Dendritic cell treated with granulocyte-macrophage colony-stimulating factor and Interleukin-4, amounts not matched to agents 40 ng/mL and 50 ng/mL, for 4 days (primary cell): ENCODE measurements around the gene KAT7.

Experiments used
- H3K27ac Mint-ChIP-seq: one replicate; pipeline ENCODE4 v1.8.0; 2022; ENCODE audit warnings: mild to moderate bottlenecking, mixed read lengths
- H3K27me3 Mint-ChIP-seq: one replicate; pipeline ENCODE4 v1.8.0; 2022; ENCODE audit warnings: mild to moderate bottlenecking, mixed read lengths
- H3K36me3 Mint-ChIP-seq: one replicate; pipeline ENCODE4 v1.8.0; 2022; ENCODE audit warnings: low read depth, mixed read lengths
- H3K4me1 Mint-ChIP-seq: one replicate; pipeline ENCODE4 v1.8.0; 2022; ENCODE audit warnings: low read depth, mixed read lengths
- H3K4me3 Mint-ChIP-seq: one replicate; pipeline ENCODE4 v1.8.0; 2022; ENCODE audit warnings: mild to moderate bottlenecking, moderate library complexity, mixed read lengths
- H3K9me3 Mint-ChIP-seq: one replicate; pipeline ENCODE4 v1.8.0; 2022; ENCODE audit warnings: mixed read lengths
- intact Hi-C: fragments of 100-400 bp; cut with micrococcal nuclease; formaldehyde crosslinking; loops from one replicate; pipeline ENCODE4 v1.15.0; 2022

Gene KAT7

DNA sequence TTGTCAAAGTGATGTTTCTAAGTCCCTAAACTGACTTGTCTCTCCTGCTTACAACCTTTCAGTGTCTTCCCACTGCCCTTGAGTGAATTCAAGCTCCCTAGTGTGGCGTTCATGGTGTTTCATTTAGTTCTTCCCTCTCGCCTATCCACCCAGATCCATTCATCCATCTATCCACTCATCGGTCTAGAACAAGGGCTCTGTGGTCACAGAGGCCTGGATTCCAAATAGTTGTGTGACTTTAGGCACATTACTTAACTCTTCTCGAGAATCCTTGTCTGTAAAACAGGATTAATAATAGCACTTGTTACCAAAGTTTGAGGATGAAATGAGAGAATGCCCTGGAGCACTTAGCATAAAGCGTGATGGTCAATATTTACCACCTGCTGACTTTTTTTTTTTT, 60.3 kb downstream of the KAT7 start:
- no peak overlapping the region for H3K27ac Mint-ChIP-seq
- no peaks in the 10 kb centered on the region for H3K9me3 Mint-ChIP-seq
- intact Hi-C loops, result no loop called here
- peaks cover 35% of the 10 kb centered on the region for H3K27me3 Mint-ChIP-seq
- H3K4me1 Mint-ChIP-seq, result peaks cover 37% of the 10 kb centered on the region
- H3K4me3 Mint-ChIP-seq, result no peak overlapping the region
- H3K36me3 Mint-ChIP-seq, result peaks cover 43% of the 10 kb centered on the region

DNA sequence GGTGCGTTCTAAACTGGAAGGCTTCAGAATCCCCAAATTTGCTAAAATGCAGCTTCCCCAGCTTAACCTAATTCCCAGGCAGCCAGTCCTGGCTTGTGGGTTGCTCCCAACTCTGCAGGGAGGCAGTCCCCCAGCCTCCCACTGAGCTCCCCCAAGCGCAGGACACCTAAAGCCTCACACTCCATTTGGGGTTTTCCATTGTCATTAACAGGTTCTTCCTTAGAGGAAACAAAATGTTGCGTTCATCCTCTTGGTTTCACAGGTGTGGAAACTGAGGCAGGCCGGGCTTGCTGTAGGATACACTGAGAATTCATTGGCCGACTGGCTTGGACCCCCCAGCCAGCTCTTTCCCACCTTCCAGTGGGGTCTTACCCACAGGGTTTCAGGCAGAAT, 61.7 kb downstream of the KAT7 start:
- Mint-ChIP-seq H3K4me1 (peaks cover 22% of the 10 kb centered on the region), H3K27me3 (peaks cover 44% of the 10 kb centered on the region), H3K36me3 (peaks cover 35% of the 10 kb centered on the region), H3K4me3 (no peak overlapping the region), H3K9me3 (no peaks in the 10 kb centered on the region), H3K27ac (no peak overlapping the region)
- intact Hi-C loops, result loop anchor here (5.0 kb wide), 2 partner anchors 143 to 283 kb away; partner anchors contain the start of gene SLC35B1

DNA sequence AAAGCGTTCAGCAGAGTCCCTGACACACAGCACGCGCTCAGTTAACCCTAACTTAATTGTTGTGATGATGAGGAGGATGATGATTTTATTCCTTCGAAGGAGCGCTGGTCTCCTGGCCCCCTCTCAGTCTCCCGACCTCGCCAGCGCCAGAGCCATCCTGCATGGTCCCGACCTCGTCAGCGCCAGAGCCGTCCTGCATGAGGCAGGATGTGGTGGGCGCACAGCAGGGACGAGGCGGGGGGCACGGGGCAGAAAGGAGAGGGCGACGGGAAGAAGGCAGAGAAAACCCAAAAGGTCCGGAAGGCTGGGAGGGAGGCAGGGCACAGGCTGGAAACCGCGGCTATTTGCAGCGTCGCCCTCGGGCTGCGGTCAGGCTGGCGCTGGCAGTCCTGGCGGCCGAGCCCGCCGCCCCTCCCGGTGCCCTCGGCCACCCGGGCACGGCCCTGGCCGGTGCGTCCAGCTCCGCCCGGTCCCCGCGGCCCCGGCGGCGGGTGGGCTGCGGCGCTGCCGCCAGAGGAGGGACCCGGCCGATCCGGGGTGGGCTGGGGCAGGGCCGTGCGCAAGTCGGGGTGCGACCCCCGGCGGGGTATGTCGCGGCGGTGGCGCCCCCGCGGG, 62.4 kb downstream of the KAT7 start:
- Mint-ChIP-seq H3K9me3 (no peaks in the 10 kb centered on the region), H3K27ac (peak overlapping the region; percentile 80), H3K4me1 (peaks cover 18% of the 10 kb centered on the region), H3K36me3 (peaks cover 29% of the 10 kb centered on the region), H3K4me3 (peak overlapping the region; percentile 76), H3K27me3 (peaks cover 46% of the 10 kb centered on the region)
- intact Hi-C loops, result loop anchor here (5.0 kb wide), 2 partner anchors 144 to 284 kb away; partner anchors contain the start of gene SLC35B1

DNA sequence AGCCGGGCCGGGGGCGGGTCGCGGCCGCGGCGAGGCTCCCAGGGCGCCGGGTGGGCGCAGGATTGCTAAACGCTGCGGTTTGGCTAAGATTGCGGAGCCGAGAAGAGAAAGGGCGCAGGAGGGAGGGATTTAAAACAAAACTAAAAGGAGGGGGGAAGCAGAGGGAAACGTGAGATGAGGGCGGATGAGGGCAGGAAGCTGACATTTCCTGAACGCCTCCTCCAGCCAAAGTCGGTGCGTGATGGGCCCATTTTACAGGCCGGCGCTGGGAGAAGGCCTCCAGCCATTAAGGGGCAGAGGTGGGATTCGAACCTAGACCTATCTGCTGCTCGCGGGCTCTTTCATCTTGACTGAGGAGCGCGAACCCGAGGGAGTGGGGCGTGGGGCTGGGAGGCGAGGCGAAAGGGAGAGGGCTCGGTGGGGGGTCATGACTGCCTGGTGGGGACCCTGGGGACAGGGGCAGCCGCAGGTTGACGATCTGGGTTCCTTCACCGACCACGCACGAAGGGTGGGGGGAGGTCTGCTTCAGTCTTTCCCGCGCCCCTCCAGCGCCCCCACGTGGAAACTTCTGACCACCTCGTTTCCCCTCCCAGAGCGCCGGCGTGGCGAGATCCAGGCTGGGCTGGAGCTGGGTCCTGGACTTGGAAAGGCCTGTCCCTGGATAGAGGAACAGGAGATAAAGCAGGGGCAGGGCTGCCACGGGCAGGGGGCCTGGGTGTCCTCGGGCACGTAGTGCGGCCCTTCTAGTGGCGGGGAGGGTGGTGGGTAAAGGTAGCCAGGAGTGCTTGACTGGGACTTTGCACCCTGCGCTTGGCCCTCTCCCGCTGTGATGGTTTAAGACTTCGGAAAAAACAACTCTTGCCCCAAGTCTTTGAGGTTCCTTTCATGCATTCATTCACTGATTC, 63.2 kb downstream of the KAT7 start:
- Mint-ChIP-seq H3K27ac (peak overlapping the region; percentile 80), H3K4me3 (peak overlapping the region; percentile 83), H3K27me3 (peaks cover 46% of the 10 kb centered on the region), H3K9me3 (no peaks in the 10 kb centered on the region), H3K4me1 (peaks cover 18% of the 10 kb centered on the region), H3K36me3 (peaks cover 21% of the 10 kb centered on the region)
- intact Hi-C loops, result loop anchor here (5.0 kb wide), 2 partner anchors 144 to 284 kb away; partner anchors contain the start of gene SLC35B1

DNA sequence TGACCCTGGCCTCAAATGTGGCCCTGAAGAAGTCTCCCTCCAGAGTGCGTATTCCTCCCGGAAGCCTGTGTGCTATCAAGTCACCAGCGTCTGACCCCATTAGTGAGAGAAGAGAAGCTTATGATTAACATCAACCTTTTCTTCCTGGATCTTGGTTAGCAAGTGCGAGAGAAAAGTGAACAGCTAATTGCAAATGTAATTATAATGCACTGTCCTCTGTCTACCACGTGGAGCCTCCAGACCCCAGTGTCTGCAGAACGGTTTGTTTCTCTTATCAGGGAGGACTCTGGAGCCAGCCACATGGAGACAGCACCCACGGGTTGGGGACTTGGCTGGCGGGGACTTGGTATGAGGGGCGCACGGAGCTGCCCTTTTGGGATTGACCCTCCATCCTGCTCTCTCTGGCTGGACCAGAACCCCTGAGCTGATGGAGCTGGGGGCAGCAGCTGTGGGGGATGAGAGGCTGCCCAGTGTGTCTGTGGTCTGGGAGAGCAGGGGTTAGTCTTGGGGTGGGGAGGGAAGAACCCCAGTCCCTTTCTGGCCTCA, 65.1 kb downstream of the KAT7 start:
- Mint-ChIP-seq H3K9me3 (no peaks in the 10 kb centered on the region), H3K27ac (no peak overlapping the region), H3K4me1 (peaks cover 22% of the 10 kb centered on the region), H3K27me3 (peaks cover 46% of the 10 kb centered on the region), H3K4me3 (no peak overlapping the region), H3K36me3 (peaks cover 2% of the 10 kb centered on the region)
- intact Hi-C loops, result loop anchor here (5.0 kb wide), 2 partner anchors 146 to 286 kb away; partner anchors contain the start of gene SLC35B1

DNA sequence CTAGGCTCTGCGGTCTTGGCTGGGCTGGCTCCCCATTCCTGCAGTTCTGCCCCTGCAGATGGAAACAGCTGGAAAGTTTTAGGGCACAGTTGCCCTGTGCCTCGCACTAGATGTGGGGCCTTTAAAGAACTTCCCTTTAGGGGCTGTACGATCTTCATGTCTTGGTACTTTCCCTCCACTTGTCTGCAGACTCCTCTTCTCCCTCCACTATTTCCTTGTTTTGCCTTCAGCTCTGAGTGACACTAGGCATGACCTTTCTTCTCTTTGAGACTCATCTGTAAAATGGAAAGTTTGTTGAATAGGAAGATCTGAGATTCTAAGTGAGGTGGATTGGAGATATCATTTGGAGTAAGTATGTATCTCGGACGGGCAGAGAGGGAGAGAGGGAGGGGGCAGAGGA, 65.6 kb downstream of the KAT7 start:
- H3K4me3 Mint-ChIP-seq, result no peak overlapping the region
- peaks cover 48% of the 10 kb centered on the region for H3K27me3 Mint-ChIP-seq
- H3K4me1 Mint-ChIP-seq, result peaks cover 28% of the 10 kb centered on the region
- no peaks in the 10 kb centered on the region for H3K9me3 Mint-ChIP-seq
- H3K36me3 Mint-ChIP-seq, result no peaks in the 10 kb centered on the region
- no peak overlapping the region for H3K27ac Mint-ChIP-seq
- intact Hi-C loops, result loop anchor here (5.0 kb wide), 2 partner anchors 147 to 287 kb away; partner anchors contain the start of gene SLC35B1

DNA sequence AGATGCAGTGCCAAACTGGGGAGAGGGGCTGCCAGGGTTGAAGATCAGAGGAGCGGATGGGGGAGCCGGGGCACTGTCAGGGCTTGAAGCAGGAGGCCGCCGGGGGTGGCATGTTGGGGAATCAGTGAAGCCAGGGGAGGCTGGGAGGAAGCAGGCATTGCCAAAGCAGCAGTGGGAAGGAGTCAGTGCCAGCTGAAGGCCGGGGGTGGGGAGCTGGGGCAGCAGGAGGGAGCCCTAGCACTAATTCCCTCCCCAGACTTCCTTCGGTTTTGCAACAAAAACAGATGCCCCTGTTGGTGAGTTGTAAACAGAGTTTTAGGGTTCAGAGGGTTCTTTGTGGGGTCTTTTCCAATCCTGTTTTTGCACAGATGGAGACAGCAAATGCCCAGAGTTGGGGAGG, 70.3 kb downstream of the KAT7 start:
- H3K4me1 Mint-ChIP-seq, result peaks cover 26% of the 10 kb centered on the region
- intact Hi-C loops, result no loop called here
- no peaks in the 10 kb centered on the region for H3K9me3 Mint-ChIP-seq
- peaks cover 42% of the 10 kb centered on the region for H3K27me3 Mint-ChIP-seq
- H3K27ac Mint-ChIP-seq, result no peak overlapping the region
- H3K36me3 Mint-ChIP-seq, result no peaks in the 10 kb centered on the region
- H3K4me3 Mint-ChIP-seq, result no peak overlapping the region

DNA sequence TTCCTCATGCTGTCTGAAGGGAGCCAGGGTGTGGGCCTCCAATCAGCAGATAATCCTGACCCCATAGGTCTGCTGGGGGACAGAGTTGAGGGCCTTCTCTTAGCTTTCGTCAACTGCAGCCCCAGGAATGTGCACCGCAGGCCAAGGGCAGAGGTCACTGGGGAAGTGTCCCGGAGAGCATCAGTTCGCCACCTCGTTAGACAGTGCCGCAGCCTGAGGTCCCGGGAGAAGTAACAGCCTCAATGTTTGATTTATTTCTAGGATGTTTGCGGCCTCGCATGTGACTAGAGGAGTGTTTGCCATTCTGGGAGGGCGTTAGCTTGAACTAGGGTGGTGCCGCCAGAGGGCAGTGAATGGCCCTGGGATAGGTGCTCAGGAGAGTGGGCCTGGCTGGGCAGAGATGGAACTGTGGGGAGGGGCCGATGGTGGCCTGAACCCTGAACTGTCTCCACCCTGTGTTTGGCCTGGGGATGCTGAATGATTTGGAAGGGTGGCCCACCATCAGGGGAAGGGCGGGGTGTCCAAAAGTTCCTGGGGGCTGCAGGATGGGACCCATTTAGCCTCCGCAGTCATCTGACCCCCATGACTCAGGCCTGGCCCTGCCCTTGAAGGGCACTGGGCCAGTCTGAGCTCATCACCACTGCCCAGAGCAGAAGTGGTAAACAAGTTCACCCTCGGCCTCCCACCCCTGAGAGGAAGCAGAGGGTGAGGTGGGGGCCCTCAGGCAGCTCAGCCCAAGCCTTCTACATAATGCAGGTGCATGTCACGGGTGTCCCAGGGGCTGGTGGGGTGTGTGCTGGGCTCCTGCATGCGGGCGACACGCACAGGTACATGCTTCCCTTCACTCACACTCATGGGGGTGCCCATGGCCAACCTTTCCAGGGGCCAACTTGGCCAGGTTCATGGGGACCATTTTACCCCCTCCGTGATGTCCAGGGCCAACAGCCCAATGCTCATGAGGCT, 71.8 kb downstream of the KAT7 start:
- intact Hi-C loops, result no loop called here
- Mint-ChIP-seq H3K4me1 (peaks cover 26% of the 10 kb centered on the region), H3K27me3 (peaks cover 34% of the 10 kb centered on the region), H3K36me3 (no peaks in the 10 kb centered on the region), H3K27ac (no peak overlapping the region), H3K4me3 (no peak overlapping the region), H3K9me3 (no peaks in the 10 kb centered on the region)

DNA sequence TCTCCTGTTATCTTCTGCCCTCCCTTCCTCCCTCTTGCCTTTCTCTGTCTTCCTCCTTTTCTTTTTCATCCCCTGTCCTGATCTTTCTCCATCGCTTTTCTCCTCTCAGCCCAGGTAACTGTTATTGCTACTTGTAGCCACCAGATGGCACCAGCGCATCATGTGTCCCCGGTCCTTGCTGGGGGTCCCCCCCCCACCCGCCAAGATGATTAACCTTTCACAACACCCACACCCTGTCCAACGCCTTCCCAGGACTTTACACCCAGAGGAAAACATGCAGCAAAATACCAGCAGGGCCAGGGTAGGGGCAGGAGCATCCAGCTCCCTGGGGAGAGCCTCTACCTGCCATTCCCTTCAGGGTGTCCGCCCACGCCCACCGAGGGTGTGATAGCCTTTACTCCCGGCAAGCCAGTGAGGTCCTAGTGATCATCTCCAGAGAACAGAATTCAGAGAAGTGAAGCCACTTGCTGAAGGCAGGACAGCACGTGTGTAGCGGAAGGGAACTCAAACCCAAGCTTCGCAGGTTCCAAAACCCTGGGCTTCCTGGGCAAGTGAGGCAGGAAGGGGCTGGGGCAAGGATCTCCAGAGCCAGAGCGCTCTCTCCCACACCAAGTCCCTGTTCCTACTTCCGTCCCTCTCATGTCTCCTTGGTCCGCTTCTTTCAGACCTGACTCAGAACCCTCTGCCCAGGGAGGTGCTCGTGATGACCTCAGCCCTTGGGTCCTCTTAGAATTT, 72.8 kb downstream of the KAT7 start:
- no peak overlapping the region for H3K27ac Mint-ChIP-seq
- H3K4me1 Mint-ChIP-seq, result peaks cover 26% of the 10 kb centered on the region
- H3K36me3 Mint-ChIP-seq, result no peaks in the 10 kb centered on the region
- H3K4me3 Mint-ChIP-seq, result no peak overlapping the region
- H3K9me3 Mint-ChIP-seq, result no peaks in the 10 kb centered on the region
- H3K27me3 Mint-ChIP-seq, result peaks cover 32% of the 10 kb centered on the region
- intact Hi-C loops, result loop anchor here (1.0 kb wide), 1 partner anchor 137 kb away; no protein-coding TSS in a partner anchor

DNA sequence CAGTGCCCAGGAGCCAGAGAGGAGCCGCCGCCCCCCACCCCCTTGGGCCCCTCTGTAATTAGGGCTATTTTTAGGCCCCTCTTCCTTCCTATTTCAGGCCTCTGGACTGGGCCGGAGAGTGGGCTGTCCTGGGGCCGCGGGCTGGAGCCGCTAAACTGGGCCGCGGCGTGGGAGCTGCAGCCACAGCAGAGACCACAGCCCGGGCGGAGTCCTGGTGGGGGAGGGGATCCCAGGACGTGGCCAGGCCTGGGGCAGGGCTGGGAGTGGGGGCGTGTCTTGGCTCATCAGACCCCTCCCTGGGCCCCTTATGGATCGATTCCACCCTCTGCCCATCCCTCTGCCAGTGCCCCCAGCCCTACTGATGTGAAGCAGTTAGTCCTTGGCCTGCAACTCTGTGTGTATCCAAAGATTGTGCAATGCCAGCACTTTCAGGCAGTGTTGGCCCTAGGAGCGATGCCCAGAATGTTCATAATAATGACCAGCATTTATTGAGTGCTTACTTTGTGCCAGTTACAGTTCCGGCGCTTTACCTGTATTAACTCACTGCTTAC, 74.4 kb downstream of the KAT7 start:
- intact Hi-C loops, result no loop called here
- H3K27me3 Mint-ChIP-seq, result peaks cover 33% of the 10 kb centered on the region
- H3K4me3 Mint-ChIP-seq, result no peak overlapping the region
- no peaks in the 10 kb centered on the region for H3K36me3 Mint-ChIP-seq
- no peaks in the 10 kb centered on the region for H3K9me3 Mint-ChIP-seq
- no peak overlapping the region for H3K27ac Mint-ChIP-seq
- peaks cover 26% of the 10 kb centered on the region for H3K4me1 Mint-ChIP-seq

DNA sequence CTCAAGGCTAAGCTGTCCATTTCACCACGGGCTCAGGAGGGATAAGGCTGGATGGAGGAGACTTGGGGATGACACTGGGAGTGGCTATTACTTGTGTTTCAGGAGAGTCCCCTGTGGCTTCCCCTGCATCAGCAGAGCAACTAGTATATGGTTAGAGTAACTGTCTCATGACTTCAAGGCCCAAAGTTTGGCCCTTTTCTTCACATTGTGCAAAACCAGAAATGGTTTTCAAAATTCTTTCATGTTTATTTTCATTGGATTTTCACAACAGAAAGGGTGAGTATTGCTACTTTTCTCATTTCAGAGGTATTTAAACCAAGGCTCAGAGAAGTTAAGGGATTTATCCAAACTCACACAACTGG, 77.5 kb downstream of the KAT7 start:
- Mint-ChIP-seq H3K27me3 (peaks cover 24% of the 10 kb centered on the region), H3K36me3 (no peaks in the 10 kb centered on the region), H3K27ac (no peak overlapping the region), H3K4me3 (no peak overlapping the region), H3K4me1 (peaks cover 9% of the 10 kb centered on the region), H3K9me3 (no peaks in the 10 kb centered on the region)
- intact Hi-C loops, result no loop called here

DNA sequence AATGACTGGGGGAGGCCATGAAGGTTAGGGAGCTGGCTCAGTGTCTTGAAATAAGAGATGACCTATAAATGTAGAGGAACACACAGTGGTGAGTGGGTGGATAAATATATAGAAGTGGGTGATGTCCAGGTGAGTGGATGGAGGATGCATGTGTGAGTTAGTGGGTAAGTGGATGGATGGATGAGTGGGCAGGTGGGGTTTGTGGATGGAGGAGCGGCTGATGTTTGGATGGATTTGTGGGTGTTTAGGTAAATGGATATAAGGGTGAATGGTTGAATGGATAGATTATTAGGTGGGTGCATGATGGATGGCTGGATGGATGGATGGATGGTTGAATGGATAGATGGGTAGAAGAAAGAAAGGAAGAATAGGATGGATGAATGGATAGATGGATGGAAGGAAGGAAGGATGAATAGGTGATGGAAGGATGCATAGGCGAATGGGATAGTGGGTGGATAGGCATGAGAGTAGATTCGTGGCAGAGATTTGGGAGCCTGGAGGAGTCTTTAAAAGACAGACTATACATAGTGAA, 78.5 kb downstream of the KAT7 start:
- no peak overlapping the region for H3K4me3 Mint-ChIP-seq
- intact Hi-C loops, result no loop called here

More for the DNA sequence above, 78.5 kb downstream of the KAT7 start:
- H3K9me3 Mint-ChIP-seq, result no peaks in the 10 kb centered on the region
- no peaks in the 10 kb centered on the region for H3K36me3 Mint-ChIP-seq
- peaks cover 5% of the 10 kb centered on the region for H3K4me1 Mint-ChIP-seq
- H3K27ac Mint-ChIP-seq, result no peak overlapping the region
- H3K27me3 Mint-ChIP-seq, result peaks cover 15% of the 10 kb centered on the region
